Measurements from ENCODE around the gene NR2C2. TPM values are rescaled to one million over a fixed set of nuclear protein-coding genes. Genes with fewer than 3 reads are reported as not detected.

Gene NR2C2
- total RNA-seq, 1 donor from 2014 or later = 23.5 TPM

DNA sequence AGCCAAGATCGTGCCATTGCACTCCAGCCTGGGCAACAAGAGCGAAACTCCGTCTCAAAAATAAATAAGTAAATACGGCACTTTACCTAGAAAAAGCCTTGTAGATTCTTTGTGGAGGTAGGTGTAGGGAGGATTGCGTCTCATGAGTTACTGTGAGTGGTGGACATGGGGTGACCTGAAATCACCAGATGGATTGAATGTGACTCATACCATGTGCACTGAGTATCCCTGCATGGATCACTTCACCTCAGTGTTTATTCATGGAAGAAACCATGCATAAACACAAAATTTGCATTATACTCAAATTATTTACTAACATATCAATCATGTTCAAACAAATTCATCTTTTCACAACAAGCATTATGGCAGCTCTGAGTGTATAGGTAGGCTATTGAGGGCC, 61.8 kb downstream of the NR2C2 start:
- H3K36me3 ChIP-seq = peaks cover 15 to 59% of the 10 kb centered on the region in 2 donors
- H3K27me3 ChIP-seq = no peaks in the 10 kb centered on the region
- H3K9me3 ChIP-seq = no peaks in the 10 kb centered on the region
- H3K4me1 ChIP-seq = no peaks in the 10 kb centered on the region
- H3K27ac ChIP-seq = no peak overlapping the region
- DNase-seq (ENCODE audit: low spot score in 2 of 2) = no peak
- TF ChIP-seq CTCF (IDR thresholded peaks at IDR 0.05) = no peak
- no peak overlapping the region for H3K4me3 ChIP-seq
- intact Hi-C loops (cut with DNase I) = no loop called here

DNA sequence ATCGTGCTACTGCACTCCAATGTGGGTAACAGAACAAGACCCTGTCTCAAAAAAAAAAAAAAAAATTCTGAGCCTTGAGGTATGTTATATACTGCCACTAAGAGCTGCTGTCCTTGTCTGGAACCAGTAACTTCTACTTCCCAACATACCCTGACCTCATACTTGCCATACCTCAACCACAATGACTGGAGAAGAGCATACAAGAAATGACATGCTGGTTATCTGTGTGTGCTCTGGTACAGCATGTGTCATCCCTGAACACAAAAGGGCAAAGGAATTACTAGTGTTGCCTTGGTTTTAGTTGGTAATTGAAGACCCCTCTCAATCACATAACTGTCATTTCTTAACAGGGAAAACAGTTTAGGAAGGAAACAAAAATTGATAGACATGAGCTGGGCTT, 63.3 kb downstream of the NR2C2 start:
- peaks cover 25 to 59% of the 10 kb centered on the region in 2 donors for H3K36me3 ChIP-seq
- intact Hi-C loops (cut with DNase I) = no loop called here
- H3K4me3 ChIP-seq = no peak overlapping the region

GRCh38 chr3:15011174-15011573, 63.8 kb downstream of the NR2C2 start:
- DNase-seq (ENCODE audit: low spot score in 2 of 2) = no peak
- TF ChIP-seq CTCF (IDR thresholded peaks at IDR 0.05) = no peak
- H3K9me3 ChIP-seq = no peaks in the 10 kb centered on the region
- H3K4me1 ChIP-seq = no peaks in the 10 kb centered on the region
- H3K36me3 ChIP-seq = peaks cover 25 to 61% of the 10 kb centered on the region in 2 donors
- no peak overlapping the region for H3K4me3 ChIP-seq
- H3K27me3 ChIP-seq = no peaks in the 10 kb centered on the region
- intact Hi-C loops (cut with DNase I) = no loop called here
- H3K27ac ChIP-seq = no peak overlapping the region

More for the DNA sequence above, 63.3 kb downstream of the NR2C2 start:
- no peak for TF ChIP-seq CTCF (IDR thresholded peaks at IDR 0.05)
- Histone ChIP-seq H3K4me1 (no peaks in the 10 kb centered on the region), H3K27ac (no peak overlapping the region), H3K9me3 (no peaks in the 10 kb centered on the region), H3K27me3 (no peaks in the 10 kb centered on the region)
- DNase-seq (ENCODE audit: low spot score in 2 of 2) = no peak

DNA sequence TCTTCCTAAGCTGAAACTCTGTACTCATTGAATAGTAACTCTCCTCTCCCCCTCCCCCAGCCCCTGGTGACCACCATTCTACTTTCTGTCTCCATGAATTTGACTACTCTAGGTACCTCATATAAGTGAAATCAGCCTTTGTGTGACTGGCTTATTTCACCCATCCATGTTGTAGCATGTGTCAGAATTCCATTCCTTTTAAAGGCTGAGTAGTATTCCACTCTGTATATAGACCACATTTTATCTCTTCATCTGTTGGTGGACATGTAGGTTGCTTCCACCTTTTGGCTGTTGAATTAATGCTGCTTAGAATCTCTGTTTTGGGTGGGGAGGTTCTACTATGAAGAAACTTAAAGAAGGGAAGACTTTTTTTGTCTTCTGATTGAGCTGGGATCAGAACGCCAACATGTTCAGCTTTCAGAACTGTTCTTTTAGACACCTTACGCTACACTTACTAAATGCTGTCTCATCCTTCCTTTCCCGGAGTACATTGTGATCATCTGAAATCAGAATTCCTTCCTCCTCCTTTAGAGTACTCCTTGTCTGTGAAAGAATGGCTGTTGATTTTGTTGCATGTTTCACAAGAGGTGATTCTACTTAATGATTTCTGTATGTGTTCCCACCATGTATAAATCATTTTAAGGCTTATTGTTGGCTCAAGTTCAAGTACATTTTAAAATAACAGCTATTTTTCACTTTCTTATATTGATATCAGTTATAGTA, 67.4 kb downstream of the NR2C2 start:
- Histone ChIP-seq H3K4me1 (no peaks in the 10 kb centered on the region), H3K4me3 (no peak overlapping the region), H3K27me3 (no peaks in the 10 kb centered on the region), H3K9me3 (no peaks in the 10 kb centered on the region), H3K27ac (no peak overlapping the region), H3K36me3 (peaks cover 33 to 71% of the 10 kb centered on the region in 2 donors)
- no peak for DNase-seq (ENCODE audit: low spot score in 2 of 2)
- no peak for TF ChIP-seq CTCF (IDR thresholded peaks at IDR 0.05)
- intact Hi-C loops (cut with DNase I) = no loop called here

DNA sequence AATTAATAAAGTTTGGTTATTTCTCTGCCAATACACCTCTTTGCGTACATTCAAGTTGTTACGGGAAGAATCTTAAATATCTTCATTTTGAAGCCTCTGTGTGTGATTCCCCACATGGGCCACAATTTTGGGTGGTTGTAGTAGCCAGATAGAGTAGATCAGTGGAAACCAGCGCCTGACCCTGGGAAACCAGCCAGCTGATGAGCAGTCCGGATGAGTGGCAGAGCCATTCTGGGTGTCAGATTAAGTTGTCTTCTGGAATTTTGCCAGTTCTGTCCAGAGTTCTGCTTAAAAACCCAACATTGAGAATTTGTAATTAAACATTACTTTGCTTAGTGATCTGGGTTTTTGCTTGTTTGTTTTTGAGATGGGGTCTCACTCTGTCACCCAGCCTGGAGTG, 68.1 kb downstream of the NR2C2 start:
- Histone ChIP-seq H3K4me1 (no peaks in the 10 kb centered on the region), H3K36me3 (peaks cover 40 to 74% of the 10 kb centered on the region in 2 donors), H3K27ac (no peak overlapping the region), H3K9me3 (no peaks in the 10 kb centered on the region), H3K27me3 (no peaks in the 10 kb centered on the region), H3K4me3 (no peak overlapping the region)
- intact Hi-C loops (cut with DNase I) = no loop called here
- DNase-seq (ENCODE audit: low spot score in 2 of 2) = no peak
- TF ChIP-seq CTCF (IDR thresholded peaks at IDR 0.05) = no peak

Measured in ascending aorta (tissue), 2 donors.